ENCODE measurements around the gene JMJD1C.

DNA sequence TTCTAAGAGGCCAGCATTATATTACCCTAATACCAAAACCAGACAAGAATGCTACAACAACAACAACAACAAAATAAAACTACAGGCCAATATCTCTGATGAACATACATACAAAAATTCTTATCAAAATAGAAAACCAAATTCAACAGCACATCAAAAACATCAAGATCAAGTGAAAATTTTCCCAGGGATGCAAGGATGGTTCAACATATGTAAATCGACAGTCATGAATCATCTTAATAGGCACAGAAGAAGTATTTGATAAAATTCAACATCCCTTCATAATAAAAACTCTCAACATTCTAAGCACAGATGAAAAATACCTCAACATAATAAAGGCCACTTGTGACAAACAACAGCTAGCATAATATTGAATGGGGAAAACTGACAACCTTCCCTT is 75.3 kb downstream of the JMJD1C start:
- TF ChIP-seq POLR2A (IDR thresholded peaks at IDR 0.05) (no peak), CTCF (IDR thresholded peaks at IDR 0.05) (no peak)
